WI38 (cell line): ENCODE results near the gene SLC2A6.
"Not testable (repeated sequence)": the region's sequence is repeated elsewhere in the genome, so short reads cannot be mapped to it uniquely, and the experiment has no call there.

Experiments
- H3K4me3 ChIP-seq: 2 replicates; pipeline ENCODE4 v1.5.1; 2011; ENCODE audit warnings: low read depth, mild to moderate bottlenecking, control low read depth, low read length
- CTCF ChIP-seq: IDR thresholded peaks from 2 replicates; pipeline ENCODE4 v1.5.1; 2012; ENCODE audit warnings: low read depth, mild to moderate bottlenecking, control low read depth, low read length

The SLC2A6 gene

GRCh38 chr9:133454943-133455673 lies 23.8 kb downstream of the SLC2A6 start:
- no peak for TF ChIP-seq CTCF
- no peak overlapping the region for H3K4me3 ChIP-seq

GRCh38 chr9:133454325-133454724 lies 24.6 kb downstream of the SLC2A6 start:
- TF ChIP-seq CTCF: no peak
- H3K4me3 ChIP-seq: no peak overlapping the region

- TF ChIP-seq CTCF: no peak
- no peak overlapping the region for H3K4me3 ChIP-seq
Measured at GRCh38 chr9:133453651-133454050, 25.2 kb downstream of the SLC2A6 start.

- no peak for TF ChIP-seq CTCF
- no peak overlapping the region for H3K4me3 ChIP-seq
Measured at GRCh38 chr9:133452562-133452961, 26.3 kb downstream of the SLC2A6 start.

- H3K4me3 ChIP-seq: not testable (repeated sequence)
Measured at GRCh38 chr9:133451865-133452264, 27.0 kb downstream of the SLC2A6 start.

GRCh38 chr9:133449760-133450159 lies 29.1 kb downstream of the SLC2A6 start:
- H3K4me3 ChIP-seq: no peak overlapping the region
- TF ChIP-seq CTCF: no peak

- H3K4me3 ChIP-seq: no peak overlapping the region
Measured at GRCh38 chr9:133448487-133448972, 30.4 kb downstream of the SLC2A6 start.

More at GRCh38 chr9:133448487-133448972, 30.4 kb downstream of the SLC2A6 start:
- no peak for TF ChIP-seq CTCF
